A549 (cell line): ENCODE results near the gene ZNF212. TPM values are rescaled to one million over a fixed set of nuclear protein-coding genes. Genes with fewer than 3 reads are reported as not detected.
"Not testable (repeated sequence)": the region's sequence is repeated elsewhere in the genome, so short reads cannot be mapped to it uniquely, and the experiment has no call there.

Experiments
- ATAC-seq, 2 experiments: fragments of 200-7000 bp in 1 of 2; fragments of >200 bp in 1 of 2; cut with Nextera tagmentation in 1 of 2; cut with Tn5 transposase in 1 of 2; 3 replicates each; pipeline versions ENCODE4 v1.8.0 to v1.9.1; 2018 to 2020; ENCODE audit warnings: mild to moderate bottlenecking in 1 of 2, moderate library complexity in 1 of 2
- CTCF ChIA-PET: fragments of 300-600 bp; sonication (Branson Sonifier 250); formaldehyde crosslinking; extraction: SDS; loops from one replicate; lab custom pipeline; 2021; ENCODE audit warnings: antibody characterized with exemption, inconsistent platforms; lab: Yijun Ruan, JAX
- POLR2A ChIA-PET: fragments of 350-600 bp; formaldehyde crosslinking; extraction: SDS; loops from one replicate; lab custom pipeline; 2021; ENCODE audit warnings: antibody characterized with exemption, inconsistent platforms; lab: Yijun Ruan, JAX
- DNase-seq, 2 experiments: peaks; one replicate each; pipeline versions ENCODE4 v3.0.0 to v3.0.0-alpha.2; 2011 to 2016; ENCODE audit warnings: low read depth in 1 of 2, low spot score in 1 of 2
- FAIRE-seq: peaks from 2 replicates; lab custom pipeline; 2011; peaks lifted over from hg19 to GRCh38; lab: Jason Lieb, UNC
- H3K27ac ChIP-seq, 2 experiments: fragments of >200 bp; sonication (Bioruptor Twin); formaldehyde crosslinking; 3 replicates each; pipeline ENCODE4 v1.5.1; 2016 to 2017
- H3K4me1 ChIP-seq: fragments of >200 bp; sonication (Bioruptor Twin); formaldehyde crosslinking; 3 replicates; pipeline ENCODE4 v1.6.1; 2016
- H3K4me2 ChIP-seq: fragments of >200 bp; sonication (Bioruptor Twin); formaldehyde crosslinking; 3 replicates; pipeline ENCODE4 v1.6.1; 2016
- H3K4me3 ChIP-seq: fragments of >200 bp; sonication (Bioruptor Twin); formaldehyde crosslinking; 3 replicates; pipeline ENCODE4 v1.5.1; 2016
- H3K9me3 ChIP-seq: fragments of >200 bp; sonication (Bioruptor Twin); formaldehyde crosslinking; 3 replicates; pipeline ENCODE4 v1.6.1; 2016
- ATOH8 ChIP-seq: fragments of 250-450 bp; sonication (Bioruptor Pico); IDR thresholded peaks from 2 replicates; pipeline ENCODE4 v1.5.0; 2020; ENCODE audit warnings: low read depth, mild to moderate bottlenecking, moderate library complexity
- CEBPB ChIP-seq, 2 experiments: fragments of >200 bp in 1 of 2; sonication (Bioruptor Twin) in 1 of 2; formaldehyde crosslinking in 1 of 2; IDR thresholded peaks; 2 replicates each; pipeline ENCODE4 v1.6.1; 2012 to 2016
- CHD2 ChIP-seq: fragments of 150-350 bp; IDR thresholded peaks from 2 replicates; pipeline ENCODE4 v1.6.1; 2014; ENCODE audit warnings: low read length; ENCODE audit not compliant: partially characterized antibody
- CHD4 ChIP-seq: fragments of 200-600 bp; sonication (generic); IDR thresholded peaks from 2 replicates; pipeline ENCODE4 v1.6.1; 2016; ENCODE audit warnings: antibody characterized with exemption, mild to moderate bottlenecking, borderline replicate concordance
- ELK1 ChIP-seq: fragments of 150-350 bp; IDR thresholded peaks from 2 replicates; pipeline ENCODE4 v1.6.1; 2014; ENCODE audit warnings: low read depth, mild to moderate bottlenecking, low read length
- EP300 ChIP-seq, 2 experiments: fragments of >200 bp; sonication (Bioruptor Twin); formaldehyde crosslinking; IDR thresholded peaks; 2 replicates in 1 of 2; 3 replicates in 1 of 2; pipeline ENCODE4 v1.6.1; 2016 to 2017
- ESRRA ChIP-seq: fragments of 150-350 bp; IDR thresholded peaks from 2 replicates; pipeline ENCODE4 v1.6.1; 2014; ENCODE audit warnings: mild to moderate bottlenecking, low read length, borderline replicate concordance
- HOXB5 ChIP-seq: fragments of 250-450 bp; sonication (Bioruptor Pico); IDR thresholded peaks from 2 replicates; pipeline ENCODE4 v1.5.0; 2020; ENCODE audit warnings: mild to moderate bottlenecking, moderate library complexity
- JUN ChIP-seq, 2 experiments: fragments of >200 bp; sonication (Bioruptor Twin); formaldehyde crosslinking; IDR thresholded peaks; 2 replicates in 1 of 2; 3 replicates in 1 of 2; pipeline ENCODE4 v1.6.1; 2016 to 2017
- MYC ChIP-seq: IDR thresholded peaks from 2 replicates; pipeline ENCODE4 v1.6.1; 2012; ENCODE audit warnings: mild to moderate bottlenecking, inconsistent platforms, low read length, improper control_type of control experiment, borderline replicate concordance
- NPAS2 ChIP-seq: fragments of 250-450 bp; sonication (Bioruptor Pico); IDR thresholded peaks from 2 replicates; pipeline ENCODE4 v1.8.0; 2022; ENCODE audit warnings: mild to moderate bottlenecking, moderate library complexity, borderline replicate concordance
- NR3C1 ChIP-seq: fragments of >200 bp; sonication (Bioruptor Twin); formaldehyde crosslinking; IDR thresholded peaks from 3 replicates; pipeline ENCODE4 v1.6.1; 2017
- RAD21 ChIP-seq, 2 experiments: fragments of >200 bp in 1 of 2; sonication (Bioruptor Twin) in 1 of 2; formaldehyde crosslinking in 1 of 2; IDR thresholded peaks in 1 of 2; conservative IDR thresholded peaks in 1 of 2; 2 replicates in 1 of 2; 3 replicates in 1 of 2; pipeline ENCODE4 v1.6.1; 2012 to 2018; ENCODE audit warnings: inconsistent platforms in 1 of 2
- RNF2 ChIP-seq: fragments of 200-600 bp; sonication (generic); IDR thresholded peaks from 2 replicates; pipeline ENCODE4 v1.6.1; 2016; ENCODE audit warnings: low read depth, mild to moderate bottlenecking, antibody characterized with exemption, moderate library complexity, borderline replicate concordance
- ZC3H11A ChIP-seq: fragments of 450-650 bp; IDR thresholded peaks from 2 replicates; pipeline ENCODE4 v1.6.1; 2014; ENCODE audit warnings: antibody characterized with exemption, mild to moderate bottlenecking
- ZSCAN20 ChIP-seq: fragments of 250-450 bp; sonication (Bioruptor Pico); IDR thresholded peaks from 2 replicates; pipeline ENCODE4 v1.8.0; 2022; ENCODE audit warnings: mild to moderate bottlenecking, moderate library complexity
- WGBS: methylation state at CpG from one replicate; pipeline ENCODE4 v1.1.6; 2017; ENCODE audit errors: missing lambda C conversion rate; 5-methylcytosine and 5-hydroxymethylcytosine counted together
- polyA plus RNA-seq, 4 experiments: library from polyadenylated mRNA; depleted of rRNA in 3 of 4; stranded (reverse); fragments of >200 nt; fragmentation: RNase III in 1 of 4; extraction: RNeasy Plus Mini Kit Qiagen cat#74134 plus additional on column Dnase treatment in 1 of 4; gene quantifications; 2 replicates in 3 of 4; 3 replicates in 1 of 4; pipeline ENCODE4 v1.2.3, GENCODE V29; 2011 to 2017
- TF ChIP-seq, protein P1 (sequence below): fragments of 450-650 bp; IDR thresholded peaks from 2 replicates; pipeline ENCODE4 v1.6.1; 2014; ENCODE audit warnings: antibody characterized with exemption
- TF ChIP-seq, protein P2 (sequence below): fragments of >200 bp; sonication (Bioruptor Twin); formaldehyde crosslinking; IDR thresholded peaks from 3 replicates; pipeline ENCODE4 v1.5.1; 2016
- TF ChIP-seq, protein P3 (sequence below): IDR thresholded peaks from 2 replicates; pipeline ENCODE4 v1.6.1; 2012

ZNF212 gene
- polyA plus RNA-seq, 2 of the 4 experiments (the other 2 are of a cell fraction): 5.5 to 7.9 TPM

DNA sequence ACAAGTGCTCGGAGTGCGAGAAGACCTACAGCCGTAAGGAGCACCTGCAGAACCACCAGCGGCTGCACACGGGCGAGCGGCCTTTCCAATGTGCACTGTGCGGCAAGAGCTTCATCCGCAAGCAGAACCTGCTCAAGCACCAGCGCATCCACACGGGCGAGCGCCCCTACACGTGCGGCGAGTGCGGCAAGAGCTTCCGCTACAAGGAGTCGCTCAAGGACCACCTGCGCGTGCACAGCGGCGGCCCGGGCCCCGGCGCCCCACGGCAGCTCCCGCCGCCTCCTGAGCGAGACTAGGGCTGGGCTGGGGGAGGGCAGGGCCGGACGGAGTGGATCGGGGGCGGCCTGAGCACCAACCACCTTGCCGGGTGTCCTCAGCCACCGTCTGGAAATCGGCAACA lies 15.1 kb upstream of the ZNF212 start (continued):
- TF ChIP-seq, protein P1, sequence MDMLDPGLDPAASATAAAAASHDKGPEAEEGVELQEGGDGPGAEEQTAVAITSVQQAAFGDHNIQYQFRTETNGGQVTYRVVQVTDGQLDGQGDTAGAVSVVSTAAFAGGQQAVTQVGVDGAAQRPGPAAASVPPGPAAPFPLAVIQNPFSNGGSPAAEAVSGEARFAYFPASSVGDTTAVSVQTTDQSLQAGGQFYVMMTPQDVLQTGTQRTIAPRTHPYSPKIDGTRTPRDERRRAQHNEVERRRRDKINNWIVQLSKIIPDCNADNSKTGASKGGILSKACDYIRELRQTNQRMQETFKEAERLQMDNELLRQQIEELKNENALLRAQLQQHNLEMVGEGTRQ: no peak
- TF ChIP-seq ZSCAN20 (CRISPR knock-in tag): no peak

DNA sequence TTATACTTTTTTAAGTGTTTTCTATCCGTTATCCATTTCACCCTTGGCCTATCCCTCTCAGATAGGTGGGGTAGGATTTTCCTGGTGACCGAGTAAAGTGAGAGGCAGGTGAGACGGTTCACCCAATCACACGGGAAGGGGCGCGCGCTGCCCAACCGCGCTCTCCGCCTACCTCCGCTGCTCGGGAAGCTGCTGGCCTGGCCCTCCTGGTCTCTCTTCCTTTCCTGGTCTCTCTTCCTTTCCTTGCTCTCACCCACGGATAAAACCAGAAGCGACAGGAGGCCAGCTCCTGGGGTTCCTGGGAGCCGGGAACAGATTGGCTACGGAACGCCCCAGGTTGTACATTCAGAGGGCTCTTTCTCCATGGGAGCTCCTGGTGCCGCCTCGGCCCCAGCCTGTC lies 14.3 kb upstream of the ZNF212 start:
- no peak for DNase-seq
- no peaks in the 10 kb centered on the region for H3K9me3 ChIP-seq
- TF ChIP-seq, protein P2, sequence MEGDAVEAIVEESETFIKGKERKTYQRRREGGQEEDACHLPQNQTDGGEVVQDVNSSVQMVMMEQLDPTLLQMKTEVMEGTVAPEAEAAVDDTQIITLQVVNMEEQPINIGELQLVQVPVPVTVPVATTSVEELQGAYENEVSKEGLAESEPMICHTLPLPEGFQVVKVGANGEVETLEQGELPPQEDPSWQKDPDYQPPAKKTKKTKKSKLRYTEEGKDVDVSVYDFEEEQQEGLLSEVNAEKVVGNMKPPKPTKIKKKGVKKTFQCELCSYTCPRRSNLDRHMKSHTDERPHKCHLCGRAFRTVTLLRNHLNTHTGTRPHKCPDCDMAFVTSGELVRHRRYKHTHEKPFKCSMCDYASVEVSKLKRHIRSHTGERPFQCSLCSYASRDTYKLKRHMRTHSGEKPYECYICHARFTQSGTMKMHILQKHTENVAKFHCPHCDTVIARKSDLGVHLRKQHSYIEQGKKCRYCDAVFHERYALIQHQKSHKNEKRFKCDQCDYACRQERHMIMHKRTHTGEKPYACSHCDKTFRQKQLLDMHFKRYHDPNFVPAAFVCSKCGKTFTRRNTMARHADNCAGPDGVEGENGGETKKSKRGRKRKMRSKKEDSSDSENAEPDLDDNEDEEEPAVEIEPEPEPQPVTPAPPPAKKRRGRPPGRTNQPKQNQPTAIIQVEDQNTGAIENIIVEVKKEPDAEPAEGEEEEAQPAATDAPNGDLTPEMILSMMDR: no peak
- TF ChIP-seq ATOH8 (CRISPR knock-in tag): no peak
- TF ChIP-seq HOXB5 (CRISPR knock-in tag): no peak
- no peak for TF ChIP-seq ESRRA
- no peak for TF ChIP-seq CHD2
- TF ChIP-seq ZC3H11A: no peak
- TF ChIP-seq CEBPB (IDR thresholded peaks at IDR 0.05): no peak
- no peak for TF ChIP-seq RAD21 (conservative IDR thresholded peaks at IDR 0.05 in 1 of 2, IDR thresholded peaks at IDR 0.05 in 1 of 2)
- TF ChIP-seq CHD4: no peak
- TF ChIP-seq, all 56 proteins: peak for 0
- no peak overlapping the region for H3K4me3 ChIP-seq
- ATAC-seq (no peak; a peak in 1 of 6 replicates), FAIRE-seq (no peak)
- peaks cover 5% of the 10 kb centered on the region; the same call in 1 of the 3 replicates for H3K4me1 ChIP-seq
- CTCF ChIA-PET: interaction anchor here (1.8 kb wide), 1 partner anchor 15 kb away, joined by 5 read pairs; no protein-coding TSS in a partner anchor
- H3K4me2 ChIP-seq: no peak overlapping the region
- WGBS: 93% methylated on average over 19 of the region's 19 CpGs
- POLR2A ChIA-PET: no interaction called here
- no peak overlapping the region for H3K27ac ChIP-seq

GRCh38 chr7:149225656-149226055 lies 13.8 kb upstream of the ZNF212 start:
- FAIRE-seq (no peak), DNase-seq (no peak), ATAC-seq (no peak)
- Histone ChIP-seq H3K4me1 (peaks cover under 1% of the 10 kb centered on the region; the same call in 1 of the 3 replicates), H3K9me3 (no peaks in the 10 kb centered on the region), H3K27ac (no peak overlapping the region), H3K4me2 (no peak overlapping the region), H3K4me3 (no peak overlapping the region)
- TF ChIP-seq, protein P3, sequence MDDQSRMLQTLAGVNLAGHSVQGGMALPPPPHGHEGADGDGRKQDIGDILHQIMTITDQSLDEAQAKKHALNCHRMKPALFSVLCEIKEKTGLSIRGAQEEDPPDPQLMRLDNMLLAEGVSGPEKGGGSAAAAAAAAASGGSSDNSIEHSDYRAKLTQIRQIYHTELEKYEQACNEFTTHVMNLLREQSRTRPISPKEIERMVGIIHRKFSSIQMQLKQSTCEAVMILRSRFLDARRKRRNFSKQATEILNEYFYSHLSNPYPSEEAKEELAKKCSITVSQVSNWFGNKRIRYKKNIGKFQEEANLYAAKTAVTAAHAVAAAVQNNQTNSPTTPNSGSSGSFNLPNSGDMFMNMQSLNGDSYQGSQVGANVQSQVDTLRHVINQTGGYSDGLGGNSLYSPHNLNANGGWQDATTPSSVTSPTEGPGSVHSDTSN: no peak
- TF ChIP-seq NR3C1 (no peak), ELK1 (no peak), CHD2 (no peak), JUN (IDR thresholded peaks at IDR 0.05) (no peak), MYC (no peak), EP300 (IDR thresholded peaks at IDR 0.05) (no peak), RNF2 (no peak), NPAS2 (CRISPR knock-in tag) (no peak)
- ChIA-PET POLR2A (no interaction called here), CTCF (interaction anchor here (1.8 kb wide), 1 partner anchor 16 kb away, joined by 5 read pairs; no protein-coding TSS in a partner anchor)
- 92% methylated on average over 18 of the region's 22 CpGs for WGBS

GRCh38 chr7:149226366-149226765 lies 13.1 kb upstream of the ZNF212 start:
- CTCF ChIA-PET: interaction anchor here (1.4 kb wide), 1 partner anchor 16 kb away, joined by 3 read pairs; no protein-coding TSS in a partner anchor
- WGBS: 88% methylated on average over 17 of the region's 17 CpGs
- ATAC-seq, H3K9me3 ChIP-seq, H3K4me3 ChIP-seq, DNase-seq, H3K4me1 ChIP-seq, H3K4me2 ChIP-seq, H3K27ac ChIP-seq, FAIRE-seq, POLR2A ChIA-PET: not testable (repeated sequence)
